ENCODE results near the gene ZNF8.

DNA sequence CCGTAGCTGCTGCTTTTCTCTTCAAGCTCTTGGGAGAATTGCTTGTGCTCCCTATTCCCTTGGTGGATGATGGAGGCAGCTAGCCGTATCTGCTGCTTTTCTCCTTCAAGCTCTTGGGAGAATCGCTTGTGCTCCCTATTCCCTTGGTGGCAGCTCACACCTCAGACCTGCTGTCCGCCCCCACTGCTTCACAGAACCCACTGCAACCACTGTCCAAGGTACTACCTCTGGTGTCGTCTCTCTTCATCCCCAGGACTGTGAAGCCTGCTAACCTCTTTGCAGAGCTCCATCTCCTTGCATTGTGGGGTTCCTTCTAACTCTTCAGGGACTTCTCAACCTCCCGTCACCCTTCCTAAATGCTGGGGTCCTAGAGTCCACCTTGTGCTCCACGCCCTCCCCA lies 21.9 kb downstream of the ZNF8 start:
- TF ChIP-seq, protein P1, sequence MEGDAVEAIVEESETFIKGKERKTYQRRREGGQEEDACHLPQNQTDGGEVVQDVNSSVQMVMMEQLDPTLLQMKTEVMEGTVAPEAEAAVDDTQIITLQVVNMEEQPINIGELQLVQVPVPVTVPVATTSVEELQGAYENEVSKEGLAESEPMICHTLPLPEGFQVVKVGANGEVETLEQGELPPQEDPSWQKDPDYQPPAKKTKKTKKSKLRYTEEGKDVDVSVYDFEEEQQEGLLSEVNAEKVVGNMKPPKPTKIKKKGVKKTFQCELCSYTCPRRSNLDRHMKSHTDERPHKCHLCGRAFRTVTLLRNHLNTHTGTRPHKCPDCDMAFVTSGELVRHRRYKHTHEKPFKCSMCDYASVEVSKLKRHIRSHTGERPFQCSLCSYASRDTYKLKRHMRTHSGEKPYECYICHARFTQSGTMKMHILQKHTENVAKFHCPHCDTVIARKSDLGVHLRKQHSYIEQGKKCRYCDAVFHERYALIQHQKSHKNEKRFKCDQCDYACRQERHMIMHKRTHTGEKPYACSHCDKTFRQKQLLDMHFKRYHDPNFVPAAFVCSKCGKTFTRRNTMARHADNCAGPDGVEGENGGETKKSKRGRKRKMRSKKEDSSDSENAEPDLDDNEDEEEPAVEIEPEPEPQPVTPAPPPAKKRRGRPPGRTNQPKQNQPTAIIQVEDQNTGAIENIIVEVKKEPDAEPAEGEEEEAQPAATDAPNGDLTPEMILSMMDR (IDR thresholded peaks at IDR 0.05; ENCODE audit: insufficient read depth, low read length, poor library complexity, severe bottlenecking), result no peak
- TF ChIP-seq EZH2phosphoT487 (conservative IDR thresholded peaks at IDR 0.05; ENCODE audit: low read length), result no peak
